GM19468 (cell line): ENCODE measurements around the gene CORO7.

Experiments
- ATAC-seq: cut with Tn5 transposase; IDR thresholded peaks from one replicate; pipeline ENCODE4 v1.9.1; 2021; ENCODE audit warnings: mild to moderate bottlenecking, moderate library complexity, moderate number of reproducible peaks; ENCODE audit not compliant: unreplicated experiment; ENCODE audit errors: extremely low read depth

CORO7 gene

DNA sequence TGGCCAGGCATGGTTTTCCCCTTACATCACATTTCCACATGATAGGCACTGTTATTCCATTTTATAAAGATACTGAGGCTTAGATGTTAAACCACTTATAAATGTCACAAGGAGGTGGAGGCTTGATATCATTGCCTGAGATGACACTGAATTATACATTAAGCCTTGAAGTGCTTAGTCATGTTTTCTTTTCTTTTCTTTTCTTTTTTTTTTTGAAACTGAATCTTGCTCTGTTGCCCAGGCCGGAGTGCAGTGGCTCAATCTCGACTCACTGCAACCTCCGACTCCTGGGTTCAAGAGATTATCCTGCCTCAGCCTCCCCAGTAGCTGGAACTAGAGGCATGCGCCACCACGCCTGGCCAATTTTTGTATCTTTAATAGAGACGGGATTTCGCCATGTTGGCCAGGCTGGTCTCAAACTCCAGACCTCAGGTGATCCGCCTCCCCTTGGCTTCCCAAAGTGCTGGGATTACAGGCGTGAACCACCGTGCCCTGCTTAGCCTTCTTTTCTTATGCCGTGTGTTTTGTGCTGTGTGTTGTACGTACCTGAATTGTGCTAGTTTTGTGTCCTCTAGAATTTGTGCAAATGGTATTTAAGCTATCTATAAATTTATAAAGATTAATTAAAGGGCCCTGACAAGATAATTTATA lies 10.5 kb upstream of the CORO7 start:
- ATAC-seq = no peak

DNA sequence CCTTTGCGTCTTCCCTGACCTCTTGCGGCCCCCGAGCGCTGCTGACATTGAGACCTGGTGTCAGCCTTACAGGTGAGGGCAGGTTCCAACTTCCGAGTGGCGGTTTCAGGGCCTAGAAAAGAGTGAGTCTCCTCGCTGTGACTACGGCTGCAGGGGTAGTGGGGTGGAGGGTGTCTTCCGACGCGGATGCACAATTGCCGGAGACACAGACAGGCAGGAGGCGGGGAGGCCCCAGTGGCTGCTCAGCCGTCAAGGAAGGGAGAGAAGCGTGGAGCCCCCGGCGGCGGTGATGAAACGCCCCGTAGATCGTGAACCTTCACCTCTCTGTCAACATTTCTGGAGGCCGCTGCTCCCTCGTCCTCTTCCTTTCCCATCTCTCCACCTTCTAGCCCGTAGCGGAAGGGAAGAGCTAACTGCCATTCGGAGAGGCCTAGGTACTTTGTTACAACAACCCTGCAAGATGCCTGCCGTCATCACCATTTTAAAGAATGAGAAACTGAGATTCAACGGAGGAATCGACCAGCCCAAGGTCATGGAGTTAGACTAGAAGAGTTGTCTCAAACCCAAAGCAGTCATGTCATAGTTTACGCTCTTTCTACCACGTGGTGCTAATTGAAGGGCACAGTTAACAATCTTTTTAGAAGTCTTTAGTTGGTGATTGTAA lies 9.8 kb upstream of the CORO7 start:
- no peak for ATAC-seq

DNA sequence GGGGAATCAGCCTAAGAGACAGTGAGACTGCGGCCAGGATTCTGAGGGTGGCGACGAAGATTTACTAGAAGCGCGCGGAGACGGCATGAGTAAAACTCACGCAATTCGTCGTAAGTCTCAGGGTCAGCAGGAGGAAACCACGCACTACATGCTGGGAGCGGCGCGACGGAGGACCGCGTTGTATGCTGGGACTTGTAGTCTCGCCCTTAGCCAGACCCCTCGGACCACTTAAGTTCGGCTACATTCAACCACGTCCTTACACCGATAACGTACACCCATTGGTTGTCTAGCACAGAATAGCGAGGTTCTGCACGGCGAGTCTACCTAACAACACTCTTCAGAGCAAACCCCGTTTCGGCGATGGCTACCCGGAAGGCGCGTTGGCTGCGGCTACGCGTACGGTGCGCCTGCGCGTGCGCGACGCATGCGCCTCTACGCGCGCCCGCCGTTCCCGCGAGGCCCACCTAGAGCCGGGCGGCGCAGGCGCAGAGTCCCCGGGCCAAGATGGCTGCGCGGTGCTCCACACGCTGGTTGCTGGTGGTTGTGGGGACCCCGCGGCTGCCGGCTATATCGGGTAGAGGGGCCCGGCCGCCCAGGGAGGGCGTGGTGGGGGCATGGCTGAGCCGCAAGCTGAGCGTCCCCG lies 9.1 kb upstream of the CORO7 start, which contains the start of gene DNAJA3:
Gene DNAJA3 (plus strand): TSS at position 491 of the 643 bp plus-strand sequence. CDS start 14 bp downstream, at position 505.
- ATAC-seq = peak; percentile 64

DNA sequence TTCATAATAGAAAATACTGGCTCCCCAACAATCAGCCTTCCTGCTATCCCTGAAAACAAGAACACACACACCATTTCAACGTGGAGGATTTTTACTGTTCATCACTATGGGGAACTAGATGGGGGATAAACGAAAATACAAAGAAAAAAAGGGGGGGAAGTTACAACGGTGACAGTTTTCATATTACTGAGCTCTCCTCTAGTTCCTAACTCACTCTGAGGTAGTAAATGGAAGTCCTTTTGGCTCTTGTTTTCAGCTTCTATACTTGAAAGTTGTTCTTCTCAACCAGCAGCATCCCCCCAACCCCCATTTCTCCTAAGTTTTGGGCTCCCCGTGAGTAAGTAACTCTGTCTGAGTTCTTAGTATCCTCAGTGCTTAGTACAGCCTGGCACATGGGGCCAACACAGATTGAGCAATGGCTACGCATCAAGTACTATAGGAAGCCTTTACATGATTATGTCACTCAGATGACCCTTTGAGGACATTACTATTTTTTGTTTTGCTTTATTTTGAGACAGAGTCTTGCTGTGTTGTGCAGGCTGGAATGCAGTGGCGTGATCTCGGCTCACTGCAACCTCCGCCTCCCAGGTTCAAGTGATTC lies 4.2 kb upstream of the CORO7 start:
- no peak for ATAC-seq

DNA sequence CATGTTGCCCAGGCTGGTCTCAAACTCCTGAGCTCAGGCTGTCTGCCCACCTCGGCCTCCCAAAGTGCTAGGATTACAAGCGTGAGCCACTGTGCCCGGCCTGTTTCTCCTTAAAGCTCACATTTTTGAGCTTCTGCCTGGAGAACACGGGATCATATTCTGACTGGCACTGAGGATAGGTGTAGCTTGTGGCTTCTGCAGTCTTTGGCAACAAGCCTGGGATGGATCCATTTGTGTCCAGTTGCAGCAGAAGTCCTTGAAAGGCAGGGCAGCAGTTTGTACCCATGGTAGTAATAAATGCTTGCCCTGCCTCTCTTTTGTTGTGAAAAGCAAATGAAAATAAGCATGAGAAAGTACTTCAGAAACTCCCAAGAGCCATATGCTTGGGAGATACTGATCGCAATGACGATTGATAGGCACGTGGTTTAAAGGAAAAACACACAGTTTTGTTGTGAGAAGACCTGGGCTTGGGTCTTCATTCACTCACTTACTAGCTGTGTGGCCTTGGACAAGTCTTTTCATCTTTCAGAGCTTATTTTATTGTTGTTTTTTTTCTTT lies 3.1 kb upstream of the CORO7 start:
- ATAC-seq = no peak

DNA sequence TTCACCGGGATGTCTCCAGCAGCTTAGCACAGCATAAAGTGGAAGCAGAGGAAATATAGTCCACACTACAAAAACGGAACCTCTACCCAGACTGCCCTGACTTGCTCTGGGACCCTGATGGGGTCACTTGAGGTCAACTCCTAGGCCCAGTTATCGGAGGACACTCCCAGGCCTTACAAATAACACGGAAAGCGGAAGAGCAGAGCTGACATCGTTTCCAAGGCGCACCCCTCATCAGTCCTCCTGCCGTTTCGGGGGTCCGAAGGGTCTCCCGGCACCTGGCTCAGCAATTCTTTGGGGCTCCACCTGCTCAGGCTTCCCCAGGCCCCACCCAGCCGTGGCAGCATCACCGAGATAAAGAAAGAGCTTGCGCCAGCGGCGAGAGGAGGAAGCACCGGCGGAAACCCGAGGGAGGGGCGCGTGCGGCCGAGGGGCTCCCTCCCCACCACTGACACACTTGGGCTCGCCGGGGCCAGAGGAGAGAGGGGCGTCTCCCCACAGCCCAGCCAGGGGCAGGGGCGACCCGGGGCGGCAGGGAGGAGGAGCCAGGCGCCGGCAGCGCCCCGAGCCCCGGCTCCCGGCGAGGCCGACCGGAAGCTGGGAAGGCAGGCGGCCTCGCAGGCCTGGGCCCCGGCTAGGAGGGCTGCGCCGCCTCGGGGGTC lies 727 bp downstream of the CORO7 start:
- ATAC-seq = no peak

DNA sequence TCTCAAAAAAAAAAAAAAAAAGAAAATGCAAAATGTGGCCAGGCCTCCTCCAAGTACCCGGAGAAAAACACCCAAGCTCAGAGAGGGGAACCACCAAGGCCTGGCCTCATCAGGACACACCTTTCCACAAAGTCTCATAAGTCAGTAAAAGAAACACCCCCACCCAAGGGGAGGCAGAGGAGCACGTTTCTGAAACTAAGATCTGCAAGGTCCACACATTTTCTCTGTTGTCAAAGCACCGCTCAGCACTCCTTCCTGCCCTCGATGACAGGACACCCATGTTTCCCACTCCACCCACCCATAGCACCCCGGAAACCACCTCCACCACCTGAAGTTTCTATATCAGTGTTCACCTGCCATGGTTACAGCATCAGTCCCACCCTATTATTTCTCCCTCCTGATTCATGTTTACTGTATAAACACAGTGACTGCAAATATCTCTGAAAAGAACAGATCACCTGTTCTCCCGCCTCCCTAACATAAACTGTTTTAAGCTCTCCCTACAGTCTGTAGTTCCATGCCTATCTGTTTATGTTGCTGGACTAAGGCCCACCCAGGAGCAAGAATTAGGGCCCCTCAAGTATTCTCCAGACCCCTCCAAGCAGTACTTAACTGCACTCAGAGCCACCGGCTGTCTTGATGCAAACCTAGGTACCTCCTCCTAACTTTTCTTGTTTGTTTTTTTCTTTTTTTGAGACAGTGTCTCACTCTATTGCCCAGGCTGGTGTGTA lies 2.0 kb downstream of the CORO7 start:
- ATAC-seq = peak; percentile 53

DNA sequence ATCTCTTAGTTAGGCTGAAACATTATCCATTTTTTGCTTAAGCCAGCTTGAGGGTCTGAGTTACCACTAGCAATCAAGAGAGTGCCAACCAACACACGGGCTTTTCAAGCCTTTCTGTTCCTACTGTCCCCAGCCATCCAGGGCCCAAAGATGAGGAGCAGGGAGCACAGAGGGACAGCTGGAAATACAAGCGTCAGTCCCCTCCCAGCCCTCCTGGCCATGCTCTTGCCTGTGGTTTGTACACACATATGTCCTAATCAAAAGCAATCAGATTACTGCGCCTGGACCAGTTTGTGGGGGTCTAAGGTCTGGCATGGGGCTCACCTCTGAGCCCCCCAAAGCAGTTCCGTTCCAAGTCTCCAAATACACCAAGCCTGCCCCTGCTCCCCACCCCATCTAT lies 3.5 kb downstream of the CORO7 start:
- ATAC-seq = no peak

DNA sequence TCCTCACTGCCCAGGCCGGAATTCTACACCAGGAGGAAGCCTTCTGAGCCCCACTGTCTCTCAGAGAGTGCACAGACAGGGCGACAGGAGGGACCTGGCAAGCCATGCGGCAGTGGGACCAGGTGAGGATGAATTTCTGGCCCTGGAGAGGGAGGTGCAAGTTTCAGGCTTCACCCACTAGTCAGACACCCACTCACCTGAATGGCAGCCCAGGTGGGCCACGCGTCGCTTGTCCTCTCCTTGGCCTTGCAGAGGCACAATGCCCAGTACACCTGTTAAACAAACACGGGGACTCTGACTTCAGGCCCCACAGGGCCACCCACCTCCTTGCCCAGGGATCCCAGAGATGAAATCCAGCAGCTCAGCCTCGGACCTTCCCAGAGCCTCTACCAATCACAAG lies 4.2 kb downstream of the CORO7 start:
- no peak for ATAC-seq

DNA sequence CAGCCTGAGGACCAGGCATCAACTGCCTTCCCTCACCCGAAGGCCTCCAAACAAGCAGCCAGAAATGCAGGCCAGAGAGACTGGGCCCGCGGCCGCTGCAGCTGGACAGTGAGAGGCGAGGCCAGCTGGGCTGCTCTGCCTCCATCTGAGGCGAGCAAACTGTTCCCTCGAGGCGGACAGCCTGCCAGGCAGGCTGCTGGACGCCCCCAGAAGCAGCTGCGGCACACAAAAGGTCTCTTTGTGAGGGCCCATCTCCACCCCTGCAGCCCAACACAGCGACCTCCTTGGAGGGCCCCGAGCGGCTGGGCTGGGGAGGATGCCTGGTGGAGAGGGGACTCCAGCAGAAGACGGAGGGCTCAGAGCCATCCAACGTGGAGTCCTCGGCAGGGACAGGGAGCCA lies 4.7 kb downstream of the CORO7 start:
- no peak for ATAC-seq

DNA sequence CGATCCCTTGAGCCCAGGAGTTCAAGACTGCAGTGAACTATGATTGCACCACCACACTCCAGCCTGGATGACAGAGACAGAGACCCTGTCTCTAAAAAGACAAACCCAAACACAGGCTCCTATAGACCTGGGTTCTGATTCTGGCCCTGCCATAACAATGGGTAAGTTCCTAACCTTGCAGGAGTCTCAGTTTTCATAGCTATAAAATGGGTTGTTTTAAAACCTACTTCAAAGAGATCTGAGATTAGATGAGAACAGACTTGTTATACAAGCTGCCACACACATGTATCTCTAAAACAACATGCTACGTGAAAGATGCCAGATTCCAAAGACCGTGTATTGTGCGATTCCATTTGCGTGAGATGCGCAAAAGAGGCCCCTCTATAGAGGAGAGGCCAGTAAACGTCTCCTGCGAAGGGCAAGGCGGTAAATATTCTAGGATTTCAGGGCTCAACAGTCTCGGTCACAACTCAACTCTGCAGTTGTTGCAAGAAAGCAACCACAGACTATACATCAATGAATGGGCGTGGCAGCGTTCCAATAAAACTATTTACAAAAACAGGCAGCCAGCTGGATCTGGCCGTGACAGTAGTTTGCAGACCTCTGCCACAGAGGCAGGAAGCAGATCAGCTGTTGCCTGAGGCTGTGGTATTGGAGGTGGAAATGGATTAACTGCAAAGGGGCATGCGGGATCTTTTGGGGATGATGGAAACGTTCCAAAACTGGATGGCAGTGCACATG lies 5.9 kb downstream of the CORO7 start:
- ATAC-seq = no peak

DNA sequence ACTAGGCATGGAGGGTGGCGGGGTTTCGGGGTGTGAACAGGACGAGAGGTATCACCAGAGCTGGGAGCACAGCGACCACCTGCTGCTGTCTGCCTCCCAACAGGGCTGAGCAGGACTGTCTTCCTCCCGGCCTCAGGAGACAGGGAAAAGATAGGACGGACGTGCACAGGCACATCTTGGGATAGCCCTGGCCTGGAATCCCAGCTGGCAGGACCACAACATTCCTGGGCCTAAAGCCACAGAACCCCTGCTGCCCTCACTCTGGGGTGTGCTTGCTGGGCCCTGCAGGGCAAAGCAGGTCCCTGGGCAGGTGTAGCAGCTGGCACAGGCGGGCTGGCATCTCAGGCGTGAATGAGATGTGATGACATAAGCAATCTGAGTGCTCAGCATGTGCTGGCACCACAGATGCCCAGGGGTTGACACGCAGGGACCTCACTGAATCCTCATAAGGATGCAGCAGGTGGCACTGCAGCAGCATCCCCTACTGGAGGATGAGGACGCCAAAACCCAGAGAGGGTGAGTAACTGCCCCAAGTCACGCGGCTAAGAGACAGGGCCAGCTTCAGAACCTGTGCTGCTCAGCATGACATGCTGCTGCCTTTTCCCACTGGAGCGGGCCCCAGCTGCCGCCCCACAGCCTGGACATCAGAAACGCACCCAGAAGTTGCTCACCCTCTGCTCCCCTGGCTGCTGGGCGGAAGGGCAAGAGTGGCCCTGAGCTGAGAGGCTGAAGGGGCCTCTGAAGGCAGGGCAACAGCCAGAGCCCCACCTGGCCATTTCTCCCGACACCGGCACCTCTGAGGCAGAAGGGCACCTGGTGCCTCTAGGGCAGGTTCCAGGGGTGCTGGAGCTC lies 7.1 kb downstream of the CORO7 start:
- no peak for ATAC-seq

DNA sequence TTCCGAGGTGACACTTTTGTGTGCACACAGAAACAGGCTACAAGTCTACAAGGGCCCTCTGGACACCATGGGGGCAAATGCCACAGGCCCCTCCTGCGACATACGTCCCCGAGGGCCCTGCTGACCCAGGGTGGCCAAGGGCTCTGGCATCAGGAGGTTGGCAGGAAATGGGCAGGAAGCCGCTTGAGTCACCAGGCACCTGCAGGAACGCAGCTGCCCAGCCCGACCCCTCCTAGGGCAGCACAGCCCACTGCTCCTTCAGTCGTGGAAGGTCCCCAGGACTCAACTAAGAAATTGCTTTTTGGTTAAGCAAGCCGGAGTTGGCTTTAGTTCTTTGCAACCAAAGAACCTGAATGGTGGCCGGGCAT lies 8.1 kb downstream of the CORO7 start:
- ATAC-seq = no peak

DNA sequence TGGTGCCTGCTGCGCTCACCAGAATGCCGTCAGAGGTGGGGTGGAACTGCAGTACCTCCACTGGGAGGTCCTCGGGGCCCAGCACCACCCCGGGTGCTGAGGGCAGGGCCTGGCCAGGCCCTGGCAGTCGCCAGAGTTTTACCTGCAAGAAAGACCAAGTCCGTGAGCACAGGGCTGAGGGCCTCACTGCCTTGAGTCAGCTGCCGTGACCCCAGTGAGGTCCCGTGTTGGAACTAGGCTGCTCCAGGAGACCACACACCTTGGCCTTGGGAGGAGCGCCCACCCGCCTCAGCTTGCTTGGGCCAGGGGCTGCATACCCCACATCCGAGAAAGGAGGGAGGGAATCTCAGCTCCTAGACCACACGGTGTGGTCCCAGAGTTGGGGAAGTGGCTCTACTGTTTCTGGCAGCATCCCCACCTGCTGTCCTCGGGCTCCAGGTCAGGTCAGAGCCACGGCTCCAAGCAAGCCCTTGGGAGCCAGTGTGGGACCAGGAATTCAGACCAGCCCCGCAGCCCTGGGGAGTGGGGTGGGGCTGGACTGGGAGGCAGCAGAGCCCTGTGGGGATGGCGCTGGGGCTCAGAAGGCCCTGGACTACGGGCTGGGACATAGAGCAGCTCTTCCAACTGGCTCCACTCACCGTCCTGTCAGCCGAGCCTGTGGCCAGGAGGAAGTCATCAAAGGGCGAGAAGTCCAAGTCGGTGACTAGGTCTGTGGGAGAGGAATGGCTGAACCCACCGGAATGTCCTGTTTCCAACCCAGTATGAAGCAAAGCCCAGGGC lies 8.7 kb downstream of the CORO7 start:
- ATAC-seq = no peak

DNA sequence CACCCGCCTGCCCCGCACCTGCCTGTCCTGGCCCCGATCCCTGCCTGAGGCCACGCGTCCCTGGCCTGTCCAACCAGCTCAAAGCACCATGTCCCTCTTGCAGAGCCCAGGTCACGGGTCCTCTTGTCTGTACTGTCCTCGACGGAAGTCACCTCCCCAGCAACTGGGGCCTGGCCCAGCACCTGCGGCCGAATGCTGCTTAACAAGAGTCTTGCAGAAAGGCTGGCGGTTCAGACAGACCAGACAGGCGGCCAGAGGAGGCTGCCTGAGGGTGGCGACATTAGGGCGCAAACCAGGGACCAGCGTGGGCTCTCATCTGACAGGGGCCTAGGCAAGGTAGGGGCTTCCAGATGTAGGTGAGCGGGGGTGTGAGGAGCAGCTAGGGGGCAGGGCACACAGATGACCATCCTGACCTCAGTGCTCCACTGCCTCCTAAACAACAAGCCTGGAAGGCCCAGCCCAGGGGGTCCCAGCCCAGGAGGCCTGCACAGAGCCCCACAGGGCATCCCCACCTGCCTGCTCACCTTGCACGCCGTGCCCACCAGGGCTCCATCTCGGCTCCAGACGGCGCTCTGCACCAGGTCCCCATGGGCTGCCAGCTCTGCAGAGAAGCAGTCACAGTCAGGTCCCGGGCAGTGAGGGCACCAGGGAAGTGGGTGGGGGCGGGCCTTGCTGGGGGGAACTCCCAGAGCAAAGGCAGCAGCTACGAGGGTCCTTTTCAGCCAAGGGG lies 11.3 kb downstream of the CORO7 start:
- ATAC-seq = no peak

DNA sequence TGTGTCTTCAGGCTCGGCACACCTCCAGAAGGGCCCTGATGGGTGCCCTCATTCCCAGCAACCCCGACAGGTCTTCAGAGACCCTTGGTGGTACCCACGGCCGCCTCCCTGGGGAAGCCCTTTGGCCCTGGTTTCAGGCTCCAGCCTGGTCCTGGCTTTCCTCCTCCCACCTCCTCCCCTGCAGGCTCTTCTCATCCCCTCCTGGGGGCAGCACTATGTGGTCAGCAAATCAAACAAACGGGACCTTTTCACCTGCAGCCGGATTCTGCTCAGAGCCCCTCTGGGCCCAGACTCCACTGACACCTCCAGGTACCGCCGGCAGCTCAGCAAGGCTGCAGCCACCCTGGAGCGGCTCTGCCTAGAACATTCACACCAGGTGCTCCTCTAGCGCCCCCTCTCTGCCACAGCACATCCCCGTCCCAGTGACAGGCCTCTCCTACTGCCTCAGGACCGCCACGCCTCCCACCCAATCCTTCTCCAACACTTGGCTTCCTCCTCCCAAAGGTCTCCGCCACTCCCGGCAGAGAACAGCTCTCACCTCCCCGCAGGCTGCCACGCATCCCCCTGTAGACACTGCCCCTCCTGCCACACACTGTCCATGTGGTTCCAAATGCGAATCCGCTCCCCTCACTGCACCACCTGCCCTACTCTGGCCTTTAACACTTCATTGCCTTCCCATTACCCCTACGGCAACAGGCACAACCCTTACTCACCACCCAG lies 12.0 kb downstream of the CORO7 start:
- ATAC-seq = no peak
